Left forelimb (tissue), 1 donor: ENCODE measurements around the gene DCAF4.

ENCODE experiments used
- DNase-seq: peaks from one replicate; pipeline ENCODE4 v3.0.0-alpha.2; 2018; ENCODE audit warnings: low spot score

DCAF4 gene

GRCh38 chr14:72926292-72927028 is at the start of gene DCAF4:
Gene DCAF4, plus strand, starts transcription at chr14:72926464. Its CDS starts 11,515 bp downstream, at chr14:72937979.
- DNase-seq: peak; percentile 95

GRCh38 chr14:72876710-72877063 is 49.6 kb upstream of the DCAF4 start:
- DNase-seq: no peak

GRCh38 chr14:72878746-72879145 is 47.5 kb upstream of the DCAF4 start:
- DNase-seq: no peak

- no peak for DNase-seq
Observed at GRCh38 chr14:72879431-72879830, 46.8 kb upstream of the DCAF4 start.

GRCh38 chr14:72880164-72880563 is 46.1 kb upstream of the DCAF4 start:
- no peak for DNase-seq

GRCh38 chr14:72880820-72881219 is 45.4 kb upstream of the DCAF4 start:
- DNase-seq: no peak

GRCh38 chr14:72881543-72881942 is 44.7 kb upstream of the DCAF4 start:
- no peak for DNase-seq

- no peak for DNase-seq
Observed at GRCh38 chr14:72882047-72882446, 44.2 kb upstream of the DCAF4 start.

- DNase-seq: no peak
Observed at GRCh38 chr14:72882463-72882862, 43.8 kb upstream of the DCAF4 start.

- DNase-seq: no peak
Observed at GRCh38 chr14:72883109-72883508, 43.2 kb upstream of the DCAF4 start.

GRCh38 chr14:72883961-72884360 is 42.3 kb upstream of the DCAF4 start:
- peak; percentile 36 for DNase-seq

- DNase-seq: peak; percentile 40
Observed at GRCh38 chr14:72884386-72884785, 41.9 kb upstream of the DCAF4 start.

GRCh38 chr14:72887514-72887913 is 38.8 kb upstream of the DCAF4 start:
- no peak for DNase-seq

- DNase-seq: no peak
Observed at GRCh38 chr14:72888192-72888591, 38.1 kb upstream of the DCAF4 start.

GRCh38 chr14:72888636-72889201 is 37.5 kb upstream of the DCAF4 start:
- DNase-seq: no peak

- DNase-seq: peak; percentile 25
Observed at GRCh38 chr14:72889366-72889765, 36.9 kb upstream of the DCAF4 start.

- no peak for DNase-seq
Observed at GRCh38 chr14:72891666-72892102, 34.6 kb upstream of the DCAF4 start.

GRCh38 chr14:72892103-72892878 is 34.0 kb upstream of the DCAF4 start:
- peak; percentile 64 for DNase-seq

GRCh38 chr14:72892879-72893635 is 33.2 kb upstream of the DCAF4 start:
- DNase-seq: peak; percentile 67

- DNase-seq: peak; percentile 96
Observed at GRCh38 chr14:72893636-72894322, 32.5 kb upstream of the DCAF4 start, which contains the start of gene DPF3. Gene DPF3, minus strand, starts transcription at chr14:72894101. Its CDS starts 13 bp downstream, at chr14:72894088.

- no peak for DNase-seq
Observed at GRCh38 chr14:72894323-72894622, 32.0 kb upstream of the DCAF4 start.
